ENCODE data around the gene BRK1. TPM values are rescaled to one million over a fixed set of nuclear protein-coding genes. Genes with fewer than 3 reads are reported as not detected.

BRK1 gene
- total RNA-seq, 4 donors from 2014 or later, result 68.2 to 86.8 (median 69.3) TPM

- H3K27ac ChIP-seq, result peak within 1 kb of the TSS; percentile 80 to 95 (median 88)
- DNase-seq (peak; percentile 61 to 69), ATAC-seq (peak; percentile 90 to 91)
- peak within 1 kb of the TSS; percentile 87 to 100 (median 90) for H3K4me3 ChIP-seq
- H3K4me1 ChIP-seq, result peaks cover 3 to 6% of the 10 kb centered on the region in 2 donors
- H3K9me3 ChIP-seq, result no peaks in the 10 kb centered on the region
- intact Hi-C loops (cut with DNase I; ENCODE audit: low total_unique reads) (loop anchor here (1.0 to 2.0 kb wide), 3 partner anchors 22 to 61 kb away; no protein-coding TSS in a partner anchor), in situ Hi-C loops (cut with MboI; ENCODE audit: low sequenced_read_pairs in 4 of 4) (loop anchor here (5.0 to 10.0 kb wide), 3 partner anchors 53 to 63 kb away; no protein-coding TSS in a partner anchor)
- TF ChIP-seq CTCF (IDR thresholded peaks at IDR 0.05 in 4 of 5, conservative IDR thresholded peaks at IDR 0.05 in 1 of 5), result peak; percentile 86 to 99 (median 90)
- TF ChIP-seq POLR2A (IDR thresholded peaks at IDR 0.05), result peak; percentile 67 to 79
- no peaks in the 10 kb centered on the region for H3K27me3 ChIP-seq
- H3K36me3 ChIP-seq, result no peaks in the 10 kb centered on the region
Measured at GRCh38 chr3:10164546-10165393, 49.3 kb downstream of the BRK1 start, which contains the start of gene IRAK2. TSS of gene IRAK2 (plus strand) at chr3:10164919. CDS start at chr3:10164955, 36 bp downstream.

- intact Hi-C loops (cut with DNase I; ENCODE audit: low total_unique reads), result no loop called here
- Histone ChIP-seq H3K27me3 (no peaks in the 10 kb centered on the region), H3K27ac (peak overlapping the region in 3 of 4 donors; percentile 80 to 95 (median 86))
Measured at GRCh38 chr3:10166213-10166604, 50.7 kb downstream of the BRK1 start.

GRCh38 chr3:10169000-10169496 lies 53.6 kb downstream of the BRK1 start:
- H3K4me1 ChIP-seq, result peaks cover 3 to 18% of the 10 kb centered on the region in 2 donors
- no peak overlapping the region for H3K27ac ChIP-seq
- H3K4me3 ChIP-seq, result no peak overlapping the region
- in situ Hi-C loops (cut with MboI; ENCODE audit: low sequenced_read_pairs in 4 of 4) (loop anchor here in 3 of 4 donors (5.0 to 10.0 kb wide), 2 partner anchors 48 to 56 kb away; no protein-coding TSS in a partner anchor), intact Hi-C loops (cut with DNase I; ENCODE audit: low total_unique reads) (no loop called here)
- no peaks in the 10 kb centered on the region for H3K36me3 ChIP-seq
- no peak for ATAC-seq
- TF ChIP-seq POLR2A (IDR thresholded peaks at IDR 0.05), result no peak
- TF ChIP-seq CTCF (IDR thresholded peaks at IDR 0.05 in 4 of 5, conservative IDR thresholded peaks at IDR 0.05 in 1 of 5), result no peak
- no peaks in the 10 kb centered on the region for H3K27me3 ChIP-seq
- H3K9me3 ChIP-seq, result no peaks in the 10 kb centered on the region
- no peak for DNase-seq

More at GRCh38 chr3:10166213-10166604, 50.7 kb downstream of the BRK1 start:
- no peaks in the 10 kb centered on the region for H3K36me3 ChIP-seq
- no peaks in the 10 kb centered on the region for H3K9me3 ChIP-seq
- peak overlapping the region in 3 of 4 donors; percentile 87 to 100 (median 90) for H3K4me3 ChIP-seq
- no peak for DNase-seq
- peaks cover 3 to 6% of the 10 kb centered on the region in 2 donors for H3K4me1 ChIP-seq
- TF ChIP-seq CTCF (IDR thresholded peaks at IDR 0.05 in 4 of 5, conservative IDR thresholded peaks at IDR 0.05 in 1 of 5) (no peak), POLR2A (IDR thresholded peaks at IDR 0.05) (no peak)
- no peak for ATAC-seq
- in situ Hi-C loops (cut with MboI; ENCODE audit: low sequenced_read_pairs in 4 of 4), result loop anchor here in 3 of 4 donors (5.0 to 10.0 kb wide), 2 partner anchors 51 to 59 kb away; no protein-coding TSS in a partner anchor

- Histone ChIP-seq H3K9me3 (no peaks in the 10 kb centered on the region), H3K27me3 (no peaks in the 10 kb centered on the region), H3K27ac (no peak overlapping the region), H3K36me3 (no peaks in the 10 kb centered on the region), H3K4me3 (no peak overlapping the region), H3K4me1 (peaks cover 0 to 15% of the 10 kb centered on the region in 2 donors)
- no peak for DNase-seq
- no peak for ATAC-seq
- intact Hi-C loops (cut with DNase I; ENCODE audit: low total_unique reads) (no loop called here), in situ Hi-C loops (cut with MboI; ENCODE audit: low sequenced_read_pairs in 4 of 4) (no loop called here)
- TF ChIP-seq CTCF (IDR thresholded peaks at IDR 0.05 in 4 of 5, conservative IDR thresholded peaks at IDR 0.05 in 1 of 5) (no peak), POLR2A (IDR thresholded peaks at IDR 0.05) (no peak)
Measured at GRCh38 chr3:10170915-10171478, 55.5 kb downstream of the BRK1 start.
